ENCODE data around the gene MYRF. TPM values are rescaled to one million over a fixed set of nuclear protein-coding genes. Genes with fewer than 3 reads are reported as not detected.

MYRF gene
- total RNA-seq, 2 experiments from 2014 or later, result 0.68 to 0.70 TPM

- no peak overlapping the region for H3K27ac Mint-ChIP-seq
These were observed 27.5 kb downstream of the MYRF start for GRCh38 chr11:61779666-61780525.

GRCh38 chr11:61780581-61781162 lies 28.2 kb downstream of the MYRF start:
- no peaks in the 10 kb centered on the region for H3K9me3 Mint-ChIP-seq
- peaks cover 12% of the 10 kb centered on the region for H3K27me3 Mint-ChIP-seq
- no peak overlapping the region for H3K27ac Mint-ChIP-seq
- no peak for DNase-seq
- peaks cover 14% of the 10 kb centered on the region for H3K4me1 Mint-ChIP-seq
- H3K36me3 Mint-ChIP-seq, result no peaks in the 10 kb centered on the region
- H3K4me3 Mint-ChIP-seq, result no peak overlapping the region

More at GRCh38 chr11:61779666-61780525, 27.5 kb downstream of the MYRF start:
- H3K4me3 Mint-ChIP-seq, result no peak overlapping the region
- DNase-seq, result no peak
- peaks cover 16% of the 10 kb centered on the region for H3K27me3 Mint-ChIP-seq
- no peaks in the 10 kb centered on the region for H3K36me3 Mint-ChIP-seq
- H3K9me3 Mint-ChIP-seq, result no peaks in the 10 kb centered on the region
- peaks cover 14% of the 10 kb centered on the region for H3K4me1 Mint-ChIP-seq

GRCh38 chr11:61781585-61781984 lies 29.1 kb downstream of the MYRF start:
- Mint-ChIP-seq H3K36me3 (no peaks in the 10 kb centered on the region), H3K9me3 (no peaks in the 10 kb centered on the region), H3K27me3 (peaks cover 10% of the 10 kb centered on the region), H3K4me3 (no peak overlapping the region), H3K4me1 (peaks cover 13% of the 10 kb centered on the region), H3K27ac (no peak overlapping the region)
- DNase-seq, result no peak

- peaks cover 10% of the 10 kb centered on the region for H3K4me1 Mint-ChIP-seq
- no peak overlapping the region for H3K4me3 Mint-ChIP-seq
- peaks cover 8% of the 10 kb centered on the region for H3K27me3 Mint-ChIP-seq
- H3K9me3 Mint-ChIP-seq, result no peaks in the 10 kb centered on the region
- H3K27ac Mint-ChIP-seq, result no peak overlapping the region
- H3K36me3 Mint-ChIP-seq, result no peaks in the 10 kb centered on the region
- no peak for DNase-seq
These were observed 29.9 kb downstream of the MYRF start for GRCh38 chr11:61782299-61782698.

- Mint-ChIP-seq H3K9me3 (no peaks in the 10 kb centered on the region), H3K27me3 (peaks cover 7% of the 10 kb centered on the region), H3K36me3 (no peaks in the 10 kb centered on the region), H3K4me3 (no peak overlapping the region), H3K27ac (no peak overlapping the region), H3K4me1 (peaks cover 8% of the 10 kb centered on the region)
- DNase-seq, result no peak
These were observed 30.4 kb downstream of the MYRF start for GRCh38 chr11:61782841-61783240.

GRCh38 chr11:61783717-61784505 lies 31.5 kb downstream of the MYRF start:
- no peaks in the 10 kb centered on the region for H3K27me3 Mint-ChIP-seq
- H3K4me1 Mint-ChIP-seq, result peaks cover 8% of the 10 kb centered on the region
- no peak for DNase-seq
- H3K27ac Mint-ChIP-seq, result no peak overlapping the region
- no peak overlapping the region for H3K4me3 Mint-ChIP-seq
- no peaks in the 10 kb centered on the region for H3K9me3 Mint-ChIP-seq
- peaks cover 3% of the 10 kb centered on the region for H3K36me3 Mint-ChIP-seq

- no peak for DNase-seq
- peaks cover 5% of the 10 kb centered on the region for H3K36me3 Mint-ChIP-seq
- no peak overlapping the region for H3K27ac Mint-ChIP-seq
- no peak overlapping the region for H3K4me3 Mint-ChIP-seq
- H3K9me3 Mint-ChIP-seq, result no peaks in the 10 kb centered on the region
- H3K27me3 Mint-ChIP-seq, result no peaks in the 10 kb centered on the region
- peaks cover 11% of the 10 kb centered on the region for H3K4me1 Mint-ChIP-seq
These were observed 32.0 kb downstream of the MYRF start for GRCh38 chr11:61784506-61784805.

- Mint-ChIP-seq H3K36me3 (peaks cover 8% of the 10 kb centered on the region), H3K27me3 (no peaks in the 10 kb centered on the region), H3K9me3 (no peaks in the 10 kb centered on the region), H3K4me1 (peaks cover 14% of the 10 kb centered on the region), H3K27ac (no peak overlapping the region), H3K4me3 (no peak overlapping the region)
- no peak for DNase-seq
These were observed 33.5 kb downstream of the MYRF start for GRCh38 chr11:61785837-61786402.

GRCh38 chr11:61787928-61788491 lies 35.6 kb downstream of the MYRF start:
- Mint-ChIP-seq H3K4me3 (no peak overlapping the region), H3K27me3 (no peaks in the 10 kb centered on the region), H3K9me3 (no peaks in the 10 kb centered on the region), H3K36me3 (peaks cover 15% of the 10 kb centered on the region), H3K4me1 (peaks cover 14% of the 10 kb centered on the region), H3K27ac (no peak overlapping the region)
- DNase-seq, result no peak

GRCh38 chr11:61791737-61792309 lies 39.4 kb downstream of the MYRF start:
- peak; percentile 51 for DNase-seq
- peaks cover 39% of the 10 kb centered on the region for H3K36me3 Mint-ChIP-seq
- peak overlapping the region; percentile 100 for H3K27ac Mint-ChIP-seq
- H3K9me3 Mint-ChIP-seq, result no peaks in the 10 kb centered on the region
- no peaks in the 10 kb centered on the region for H3K27me3 Mint-ChIP-seq
- peak overlapping the region; percentile 86 for H3K4me3 Mint-ChIP-seq
- peaks cover 36% of the 10 kb centered on the region for H3K4me1 Mint-ChIP-seq

GRCh38 chr11:61792310-61793082 lies 40.1 kb downstream of the MYRF start, which contains the start of the genes FEN1 and TMEM258:
Gene FEN1, plus strand, starts transcription at chr11:61792911. Its CDS starts 2,451 bp downstream, at chr11:61795362.
Gene TMEM258, minus strand, starts transcription at chr11:61792599. Its CDS starts 41 bp downstream, at chr11:61792558.
- H3K4me1 Mint-ChIP-seq, result peaks cover 41% of the 10 kb centered on the region
- peak within 1 kb of the TSS; percentile 100 for H3K27ac Mint-ChIP-seq
- peak; percentile 90 for DNase-seq
- H3K36me3 Mint-ChIP-seq, result peaks cover 45% of the 10 kb centered on the region
- no peaks in the 10 kb centered on the region for H3K27me3 Mint-ChIP-seq
- peak within 1 kb of the TSS; percentile 86 for H3K4me3 Mint-ChIP-seq
- no peaks in the 10 kb centered on the region for H3K9me3 Mint-ChIP-seq

- DNase-seq, result no peak
- Mint-ChIP-seq H3K27me3 (no peaks in the 10 kb centered on the region), H3K9me3 (no peaks in the 10 kb centered on the region), H3K36me3 (peaks cover 50% of the 10 kb centered on the region), H3K4me1 (peaks cover 43% of the 10 kb centered on the region), H3K4me3 (peak overlapping the region; percentile 86), H3K27ac (peak overlapping the region; percentile 100)
These were observed 40.8 kb downstream of the MYRF start for GRCh38 chr11:61793083-61793828.

GRCh38 chr11:61793829-61794204 lies 41.4 kb downstream of the MYRF start:
- peaks cover 49% of the 10 kb centered on the region for H3K36me3 Mint-ChIP-seq
- H3K27me3 Mint-ChIP-seq, result no peaks in the 10 kb centered on the region
- peaks cover 40% of the 10 kb centered on the region for H3K4me1 Mint-ChIP-seq
- no peaks in the 10 kb centered on the region for H3K9me3 Mint-ChIP-seq
- no peak for DNase-seq
- H3K27ac Mint-ChIP-seq, result peak overlapping the region; percentile 77
- peak overlapping the region; percentile 86 for H3K4me3 Mint-ChIP-seq
